Fibroblast of skin of scalp (primary cell): ENCODE results near the gene VGLL1. TPM values are rescaled to one million over a fixed set of nuclear protein-coding genes. Genes with fewer than 3 reads are reported as not detected.
A peak's percentile ranks its signal among the peaks of the same experiment; 100 is the strongest.

Experiments
- DNase-seq: peaks from one replicate; pipeline ENCODE4 v3.0.0-alpha.2; 2013
- polyA plus RNA-seq, 2 experiments: library from polyadenylated mRNA; unstranded; fragments of 120-200 nt; gene quantifications; one replicate each; pipeline ENCODE4 v1.2.1, GENCODE V29; 2013; ENCODE audit not compliant: insufficient read length in 2 of 2

VGLL1 gene
- not detected for polyA plus RNA-seq (2013, experiment 1 of 2; ENCODE audit: insufficient read length)
- not detected for polyA plus RNA-seq (2013, experiment 2 of 2; ENCODE audit: insufficient read length)

DNA sequence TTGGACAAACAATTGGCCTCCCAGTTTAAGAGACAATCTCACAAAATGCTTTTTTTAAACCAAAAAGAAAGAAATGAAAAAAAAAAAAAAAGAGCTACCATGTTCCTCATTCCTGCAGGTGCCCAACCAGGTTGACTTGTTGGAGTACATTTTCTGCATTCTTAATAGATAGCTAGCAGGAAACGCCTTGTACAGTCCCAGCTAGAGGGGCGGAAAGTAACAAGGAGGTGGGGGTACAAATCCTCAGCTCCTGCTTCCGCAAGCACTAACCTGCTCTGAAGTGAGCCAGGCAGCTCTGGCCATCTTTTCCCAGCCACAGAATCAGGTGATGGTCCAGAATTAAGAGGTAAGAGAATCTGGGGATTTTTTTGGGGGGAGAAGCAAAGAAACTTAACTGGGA is at the start of gene VGLL1:
Gene VGLL1 (plus strand): TSS at position 265 of the 400 bp plus-strand sequence. CDS start 3,806 bp downstream, outside the sequence.
- DNase-seq, result no peak

GRCh38 chrX:136487647-136488046 is 44.4 kb upstream of the VGLL1 start, which contains the start of gene BRS3:
Gene BRS3 (plus strand): TSS chrX:136487947. CDS start chrX:136488115, 168 bp downstream.
- DNase-seq, result no peak

GRCh38 chrX:136488706-136489105 is 43.3 kb upstream of the VGLL1 start:
- DNase-seq, result no peak

GRCh38 chrX:136491832-136492231 is 40.2 kb upstream of the VGLL1 start:
- no peak for DNase-seq

- DNase-seq, result no peak
Measured at GRCh38 chrX:136493011-136493410, 39.0 kb upstream of the VGLL1 start.

- DNase-seq, result no peak
Measured at GRCh38 chrX:136495043-136495442, 37.0 kb upstream of the VGLL1 start.

- no peak for DNase-seq
Measured at GRCh38 chrX:136496186-136496763, 35.7 kb upstream of the VGLL1 start.

GRCh38 chrX:136496764-136497555 is 35.1 kb upstream of the VGLL1 start:
- DNase-seq, result peak; percentile 87

GRCh38 chrX:136497556-136498052 is 34.4 kb upstream of the VGLL1 start, which contains the start of gene HTATSF1:
Gene HTATSF1 (plus strand): TSS chrX:136497592. CDS start chrX:136497685, 93 bp downstream.
- DNase-seq, result no peak

DNA sequence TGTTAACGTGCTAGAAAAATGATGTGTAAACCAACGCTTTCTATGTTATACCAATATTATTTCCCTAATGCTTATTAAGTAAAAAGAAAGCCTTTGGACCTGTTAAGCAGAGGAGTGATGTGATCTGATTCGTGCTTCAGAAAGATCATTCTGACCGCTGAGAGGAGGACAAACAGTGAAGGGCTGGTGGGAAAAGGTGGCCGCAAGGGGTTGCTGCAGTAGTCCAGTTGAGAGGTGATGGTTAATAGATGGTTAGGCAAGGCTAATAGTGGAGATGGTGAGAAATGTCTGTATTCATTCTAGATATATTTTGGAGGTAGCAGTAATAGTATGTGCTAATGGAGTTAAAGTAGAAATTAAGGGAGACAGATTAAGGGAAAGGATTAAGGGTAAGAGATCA is 12.9 kb upstream of the VGLL1 start:
- DNase-seq, result no peak

DNA sequence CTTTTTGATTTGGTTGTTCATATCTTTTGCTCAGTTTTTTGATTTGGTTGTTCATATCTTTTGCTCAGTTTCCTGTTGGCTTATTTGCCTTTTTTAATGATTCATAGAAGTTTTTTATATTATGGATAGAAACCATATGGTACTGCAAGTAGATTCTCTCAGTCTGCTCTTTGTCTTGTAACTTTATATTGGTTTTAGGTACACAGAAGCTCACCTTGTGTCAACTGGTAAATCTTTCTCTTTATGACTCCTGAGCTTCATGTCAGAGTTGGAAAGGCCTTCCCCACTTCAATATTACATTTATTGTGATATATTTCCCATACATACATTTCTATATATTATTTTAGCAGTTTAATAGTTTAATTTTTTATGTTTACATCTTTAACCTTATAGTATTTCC is 8.2 kb upstream of the VGLL1 start:
- no peak for DNase-seq

GRCh38 chrX:136525738-136526606 is 6.0 kb upstream of the VGLL1 start:
- DNase-seq, result peak; percentile 74

GRCh38 chrX:136528645-136529315 is 3.2 kb upstream of the VGLL1 start:
- no peak for DNase-seq

- no peak for DNase-seq
Measured at GRCh38 chrX:136529795-136530194, 2.2 kb upstream of the VGLL1 start.

- DNase-seq, result no peak
Measured at GRCh38 chrX:136534131-136534530, 2.1 kb downstream of the VGLL1 start.

DNA sequence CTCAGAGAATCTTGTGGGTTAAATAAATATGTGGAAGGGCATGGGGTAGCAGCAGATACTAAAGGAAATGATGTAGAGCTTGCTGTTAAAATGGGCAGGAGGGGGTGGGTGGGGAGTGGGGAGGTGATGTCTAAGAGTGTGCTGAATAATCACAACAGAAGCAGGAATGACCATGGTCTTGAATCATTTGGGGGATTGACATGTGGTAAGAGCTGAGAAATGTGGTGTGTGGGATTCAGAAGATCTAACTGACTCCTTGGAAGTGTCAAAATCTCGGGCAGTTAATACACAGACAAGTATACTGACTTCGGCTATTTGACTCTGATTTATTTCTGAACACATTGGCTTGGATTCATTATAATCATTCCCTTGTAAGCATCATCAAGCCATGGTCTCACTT is 6.8 kb downstream of the VGLL1 start:
- DNase-seq, result no peak

- no peak for DNase-seq
Measured at GRCh38 chrX:136540226-136540625, 8.2 kb downstream of the VGLL1 start.

GRCh38 chrX:136541294-136541693 is 9.3 kb downstream of the VGLL1 start:
- DNase-seq, result no peak

GRCh38 chrX:136542281-136542680 is 10.3 kb downstream of the VGLL1 start:
- DNase-seq, result no peak

DNA sequence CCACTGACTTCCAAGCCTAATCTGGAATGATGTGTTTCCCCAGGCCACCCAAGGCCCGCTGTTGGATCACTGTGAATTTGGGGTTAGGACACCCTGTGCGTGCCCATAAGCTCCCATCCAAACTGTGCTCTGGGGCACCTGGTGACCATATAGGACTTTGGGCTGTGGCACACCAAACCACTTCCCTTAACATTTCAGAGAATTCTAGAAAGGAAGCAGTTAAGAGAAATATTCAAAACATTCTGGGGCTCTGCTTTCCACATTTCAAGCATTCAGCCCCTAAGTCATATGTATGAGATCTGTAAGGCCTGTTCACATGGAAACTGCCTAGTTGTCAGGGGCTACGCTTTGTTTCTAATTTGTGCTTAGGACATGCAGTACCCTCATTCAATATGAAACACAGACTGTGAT is 14.4 kb downstream of the VGLL1 start:
- no peak for DNase-seq

- no peak for DNase-seq
Measured at GRCh38 chrX:136549226-136549625, 17.2 kb downstream of the VGLL1 start.

DNA sequence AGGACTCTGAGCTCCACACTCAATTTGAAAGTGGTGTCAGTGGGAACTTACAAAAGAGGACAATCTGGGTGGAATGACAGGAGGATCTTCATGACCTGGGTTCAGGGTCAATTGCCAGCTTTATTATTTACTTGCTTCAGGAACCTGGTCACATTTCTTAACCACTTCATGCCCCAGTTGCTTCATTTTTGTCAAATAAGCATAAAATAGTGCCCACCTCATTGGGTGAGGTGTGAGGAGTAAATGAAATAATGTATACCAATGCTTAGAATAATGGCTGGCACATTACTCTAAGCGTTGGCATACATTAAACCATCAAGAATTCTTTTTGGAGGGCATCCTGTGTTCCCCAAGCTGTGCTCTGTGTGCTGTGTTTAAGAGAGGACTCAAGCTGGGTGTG is 19.4 kb downstream of the VGLL1 start:
- DNase-seq, result no peak
